Transverse colon (tissue), 4 donors: ENCODE data around the gene MBNL2. TPM values are rescaled to one million over a fixed set of nuclear protein-coding genes. Genes with fewer than 3 reads are reported as not detected.

Source experiments
- DNase-seq: peaks from one replicate; pipeline ENCODE4 v3.0.0-alpha.2; 2019
- H3K27ac ChIP-seq, 4 donors: fragments of 200-600 bp; sonication (generic); 2 replicates each; pipeline ENCODE4 v1.5.1; 2016 to 2018; ENCODE audit warnings: inconsistent platforms in 4 of 4
- H3K27me3 ChIP-seq: fragments of 200-600 bp; sonication (generic); 2 replicates; pipeline ENCODE4 v1.5.1; 2017; ENCODE audit warnings: inconsistent platforms
- H3K36me3 ChIP-seq, 4 donors: fragments of 200-600 bp; sonication (generic); 2 replicates each; pipeline ENCODE4 v1.5.1; 2017 to 2019; ENCODE audit warnings: inconsistent platforms in 4 of 4
- H3K4me1 ChIP-seq, 4 donors: fragments of 200-600 bp; sonication (generic); 2 replicates each; pipeline ENCODE4 v1.5.1; 2017 to 2020; ENCODE audit warnings: inconsistent platforms in 4 of 4
- H3K4me3 ChIP-seq, 4 donors: fragments of 200-600 bp; sonication (generic); 1 replicate in 1 of 4; 2 replicates in 3 of 4; pipeline versions ENCODE4 v1.5.1 to v1.6.1; 2017 to 2019; ENCODE audit warnings: inconsistent platforms in 4 of 4
- H3K9me3 ChIP-seq, 2 donors: fragments of 200-600 bp; sonication (generic); 2 replicates each; pipeline ENCODE4 v1.5.1; 2017 to 2019; ENCODE audit warnings: inconsistent platforms in 2 of 2
- CTCF ChIP-seq, 5 experiments: fragments of 200-600 bp in 3 of 5; fragments of 450-650 bp in 2 of 5; sonication (generic) in 3 of 5; IDR thresholded peaks; 1 replicate in 2 of 5; 2 replicates in 3 of 5; pipeline ENCODE4 v1.5.1; 2016 to 2017; ENCODE audit warnings: antibody characterized with exemption in 5 of 5, inconsistent platforms in 3 of 5, mild to moderate bottlenecking in 2 of 5, moderate library complexity in 1 of 5
- EP300 ChIP-seq: sonication (generic); formaldehyde crosslinking; IDR thresholded peaks from one replicate; pipeline ENCODE4 v1.6.1; 2017; ENCODE audit warnings: antibody characterized with exemption, low read depth
- POLR2A ChIP-seq: fragments of 450-650 bp; IDR thresholded peaks from one replicate; pipeline ENCODE4 v1.6.1; 2016; ENCODE audit warnings: antibody characterized with exemption, mild to moderate bottlenecking, moderate library complexity
- POLR2AphosphoS5 ChIP-seq, 3 donors: sonication (generic); formaldehyde crosslinking; IDR thresholded peaks; one replicate each; pipeline ENCODE4 v1.6.1; 2016; ENCODE audit warnings: antibody characterized with exemption in 3 of 3
- in situ Hi-C, 4 donors: fragments of 200-750 bp; cut with MboI; loops; one replicate each; pipeline versions ENCODE4 v1.15.0 to v1.15.1; 2017; ENCODE audit warnings: low sequenced_read_pairs in 3 of 4, low pct_ligation_motif_present in 1 of 4, low pct_unique_long_range_greater_than_20kb in 1 of 4
- intact Hi-C: fragments of 100-400 bp; cut with DNase I; formaldehyde crosslinking; loops from one replicate; pipeline ENCODE4 v1.15.1; 2023; ENCODE audit warnings: low total_unique reads
- small RNA-seq, 4 donors: library from RNA; depleted of rRNA; stranded (forward); fragments of <200 nt; gene quantifications; one replicate each; pipeline ENCODE3, GENCODE V24; 2016
- total RNA-seq, 4 donors: library from RNA; depleted of rRNA; stranded (reverse); fragments of >200 nt; gene quantifications; one replicate each; pipeline ENCODE4 v1.1.0, GENCODE V29; 2016

The MBNL2 gene
- total RNA-seq, 4 donors from 2014 or later = 26.9 to 53.7 (median 46.1) TPM

GRCh38 chr13:97441368-97441767 lies 219.2 kb downstream of the MBNL2 start:
- Histone ChIP-seq H3K36me3 (no peaks in the 10 kb centered on the region), H3K4me1 (peaks cover 3 to 19% (median 6%) of the 10 kb centered on the region in 4 donors), H3K4me3 (no peak overlapping the region), H3K27ac (no peak overlapping the region), H3K27me3 (no peaks in the 10 kb centered on the region), H3K9me3 (no peaks in the 10 kb centered on the region)
- intact Hi-C loops (no loop called here), in situ Hi-C loops (no loop called here)
- TF ChIP-seq CTCF (IDR thresholded peaks at IDR 0.05) (no peak), POLR2AphosphoS5 (IDR thresholded peaks at IDR 0.05) (no peak), POLR2A (no peak), EP300 (no peak)
- no peak for DNase-seq

Small RNAs within 50 kb of the gene (small RNA-seq; reads per million reads assigned to genes)
- gene AL442067.1 (0 reads per million in 4 donors), gene RNA5SP37 (0 reads per million in 4 donors)

Other genes with a start within 250 kb of the MBNL2 start
- 1 to 10 TPM in 2 of 4 donors, not detected in 2; 2.0 to 2.5 TPM for gene OXGR1, start 227.9 kb upstream of the MBNL2 start, total RNA-seq
- 10 to 100 TPM; 10.5 to 23.2 (median 20.7) TPM for gene RAP2A, start 211.8 kb downstream of the MBNL2 start, total RNA-seq